ACC112 (cell line): Measurements from ENCODE around the gene SCRG1.
A peak's percentile ranks its signal among the peaks of the same experiment; 100 is the strongest.

ENCODE experiments used
- H2AFZ ChIP-seq: fragments of 200-600 bp; sonication (generic); one replicate; pipeline ENCODE4 v1.6.0; 2017; ENCODE audit warnings: antibody characterized with exemption, low read length; ENCODE audit not compliant: unreplicated experiment
- H3K27ac ChIP-seq: fragments of 200-600 bp; sonication (generic); 2 replicates; pipeline ENCODE4 v1.5.1; 2014; ENCODE audit warnings: low read depth, mild to moderate bottlenecking, antibody characterized with exemption, low read length, moderate library complexity
- H3K27me3 ChIP-seq: fragments of 200-600 bp; sonication (generic); 2 replicates; pipeline ENCODE4 v1.6.1; 2014; ENCODE audit warnings: mild to moderate bottlenecking, antibody characterized with exemption, low read length, moderate library complexity, mixed read lengths; ENCODE audit not compliant: insufficient read depth
- H3K36me3 ChIP-seq: fragments of 200-600 bp; sonication (generic); 2 replicates; pipeline ENCODE4 v1.6.1; 2016; ENCODE audit warnings: mild to moderate bottlenecking, antibody characterized with exemption, low read length, moderate library complexity, mixed read lengths; ENCODE audit not compliant: insufficient read depth
- H3K4me1 ChIP-seq: fragments of 200-600 bp; sonication (generic); one replicate; pipeline ENCODE4 v1.6.1; 2016; ENCODE audit warnings: low read length, mixed read lengths; ENCODE audit not compliant: insufficient read depth, unreplicated experiment, control insufficient read depth
- H3K4me3 ChIP-seq: fragments of 200-600 bp; sonication (generic); 2 replicates; pipeline ENCODE4 v1.5.1; 2014; ENCODE audit warnings: mild to moderate bottlenecking, low read depth, low read length
- H3K79me2 ChIP-seq: fragments of 200-600 bp; sonication (generic); one replicate; pipeline ENCODE4 v1.6.0; 2016; ENCODE audit warnings: low read length; ENCODE audit not compliant: control insufficient read depth, unreplicated experiment, insufficient read depth

SCRG1 gene

GRCh38 chr4:173381610-173382009, 17.3 kb downstream of the SCRG1 start:
- Histone ChIP-seq H3K27me3 (no peaks in the 10 kb centered on the region), H3K79me2 (no peaks in the 10 kb centered on the region), H3K4me3 (no peak overlapping the region), H3K27ac (no peak overlapping the region), H2AFZ (no peak overlapping the region), H3K4me1 (no peaks in the 10 kb centered on the region), H3K36me3 (peaks cover 13% of the 10 kb centered on the region)

- no peaks in the 10 kb centered on the region for H3K27me3 ChIP-seq
- no peaks in the 10 kb centered on the region for H3K4me1 ChIP-seq
- peaks cover 13% of the 10 kb centered on the region for H3K36me3 ChIP-seq
- no peak overlapping the region for H2AFZ ChIP-seq
- no peak overlapping the region for H3K27ac ChIP-seq
- H3K4me3 ChIP-seq, result no peak overlapping the region
- H3K79me2 ChIP-seq, result peaks cover 1% of the 10 kb centered on the region
Measured at GRCh38 chr4:173380987-173381386, 17.9 kb downstream of the SCRG1 start.

GRCh38 chr4:173379929-173380328, 19.0 kb downstream of the SCRG1 start:
- Histone ChIP-seq H2AFZ (no peak overlapping the region), H3K27me3 (no peaks in the 10 kb centered on the region), H3K79me2 (peaks cover 6% of the 10 kb centered on the region), H3K36me3 (peaks cover 13% of the 10 kb centered on the region), H3K4me1 (no peaks in the 10 kb centered on the region), H3K4me3 (no peak overlapping the region), H3K27ac (no peak overlapping the region)

GRCh38 chr4:173374588-173374987, 24.3 kb downstream of the SCRG1 start:
- peaks cover 3% of the 10 kb centered on the region for H3K4me1 ChIP-seq
- H3K27ac ChIP-seq, result no peak overlapping the region
- no peaks in the 10 kb centered on the region for H3K27me3 ChIP-seq
- H3K4me3 ChIP-seq, result no peak overlapping the region
- H3K79me2 ChIP-seq, result peaks cover 42% of the 10 kb centered on the region
- H3K36me3 ChIP-seq, result peaks cover 11% of the 10 kb centered on the region
- H2AFZ ChIP-seq, result no peak overlapping the region

GRCh38 chr4:173371292-173372192, 27.4 kb downstream of the SCRG1 start:
- Histone ChIP-seq H3K4me1 (peaks cover 13% of the 10 kb centered on the region), H3K27ac (peak overlapping the region; percentile 53), H3K36me3 (no peaks in the 10 kb centered on the region), H2AFZ (peak overlapping the region; percentile 57), H3K79me2 (peaks cover 51% of the 10 kb centered on the region), H3K4me3 (peak overlapping the region; percentile 79), H3K27me3 (no peaks in the 10 kb centered on the region)

GRCh38 chr4:173370477-173371291, 28.2 kb downstream of the SCRG1 start, which contains the start of gene SAP30:
Gene SAP30, plus strand, starts transcription at chr4:173370954. Its CDS starts 229 bp downstream, at chr4:173371183.
- Histone ChIP-seq H2AFZ (peak within 1 kb of the TSS; percentile 76), H3K79me2 (peaks cover 48% of the 10 kb centered on the region), H3K27me3 (no peaks in the 10 kb centered on the region), H3K4me1 (peaks cover 14% of the 10 kb centered on the region), H3K27ac (peak within 1 kb of the TSS; percentile 96), H3K36me3 (no peaks in the 10 kb centered on the region), H3K4me3 (peak within 1 kb of the TSS; percentile 79)

- Histone ChIP-seq H3K27me3 (no peaks in the 10 kb centered on the region), H3K4me3 (peak overlapping the region; percentile 79), H3K27ac (peak overlapping the region; percentile 96), H2AFZ (peak overlapping the region; percentile 76), H3K79me2 (peaks cover 49% of the 10 kb centered on the region), H3K36me3 (no peaks in the 10 kb centered on the region), H3K4me1 (peaks cover 17% of the 10 kb centered on the region)
Measured at GRCh38 chr4:173370130-173370476, 28.8 kb downstream of the SCRG1 start.

GRCh38 chr4:173367946-173368345, 31.0 kb downstream of the SCRG1 start:
- Histone ChIP-seq H3K79me2 (peaks cover 32% of the 10 kb centered on the region), H2AFZ (peak overlapping the region; percentile 23), H3K36me3 (no peaks in the 10 kb centered on the region), H3K27me3 (no peaks in the 10 kb centered on the region), H3K4me3 (peak overlapping the region; percentile 65), H3K4me1 (peaks cover 14% of the 10 kb centered on the region), H3K27ac (peak overlapping the region; percentile 41)

GRCh38 chr4:173367285-173367684, 31.6 kb downstream of the SCRG1 start:
- no peaks in the 10 kb centered on the region for H3K27me3 ChIP-seq
- H3K36me3 ChIP-seq, result no peaks in the 10 kb centered on the region
- no peak overlapping the region for H2AFZ ChIP-seq
- peaks cover 14% of the 10 kb centered on the region for H3K4me1 ChIP-seq
- peak overlapping the region; percentile 41 for H3K27ac ChIP-seq
- peak overlapping the region; percentile 65 for H3K4me3 ChIP-seq
- H3K79me2 ChIP-seq, result peaks cover 25% of the 10 kb centered on the region

GRCh38 chr4:173365359-173365996, 33.4 kb downstream of the SCRG1 start:
- no peaks in the 10 kb centered on the region for H3K36me3 ChIP-seq
- no peaks in the 10 kb centered on the region for H3K27me3 ChIP-seq
- no peak overlapping the region for H3K4me3 ChIP-seq
- H3K4me1 ChIP-seq, result peaks cover 14% of the 10 kb centered on the region
- peaks cover 13% of the 10 kb centered on the region for H3K79me2 ChIP-seq
- H3K27ac ChIP-seq, result no peak overlapping the region
- no peak overlapping the region for H2AFZ ChIP-seq
